K562 (cell line): ENCODE data around the gene NRXN2. TPM values are rescaled to one million over a fixed set of nuclear protein-coding genes. Genes with fewer than 3 reads are reported as not detected.

Experiments
- BMI1 ChIP-seq: fragments of 150-350 bp; IDR thresholded peaks from 2 replicates; pipeline ENCODE4 v1.6.1; 2014; ENCODE audit warnings: low read length
- FOXA1 ChIP-seq: fragments of 450-650 bp; IDR thresholded peaks from 2 replicates; pipeline ENCODE4 v1.6.1; 2016; ENCODE audit warnings: mild to moderate bottlenecking, borderline replicate concordance
- IFI16 ChIP-seq: fragments of 250-450 bp; sonication (Bioruptor Pico); IDR thresholded peaks from 2 replicates; pipeline ENCODE4 v2.1.2; 2022; ENCODE audit warnings: mild to moderate bottlenecking, inconsistent platforms
- MAZ ChIP-seq, 2 experiments: fragments of 450-650 bp in 1 of 2; sonication (generic) in 1 of 2; formaldehyde crosslinking; IDR thresholded peaks in 1 of 2; conservative IDR thresholded peaks in 1 of 2; 2 replicates each; pipeline versions ENCODE4 v1.4.0 to v1.5.0; 2020; ENCODE audit warnings: mild to moderate bottlenecking in 1 of 2, missing genetic modification reagents in 1 of 2
- PTBP1 ChIP-seq: fragments of 200-400 bp; formaldehyde crosslinking; IDR thresholded peaks from 2 replicates; pipeline ENCODE4 v1.6.1; 2017; ENCODE audit warnings: low read depth, low read length
- RAD21 ChIP-seq, 2 experiments: fragments of 250-450 bp in 1 of 2; fragments of 450-650 bp in 1 of 2; sonication (Bioruptor Pico) in 1 of 2; formaldehyde crosslinking in 1 of 2; IDR thresholded peaks in 1 of 2; conservative IDR thresholded peaks in 1 of 2; 2 replicates each; pipeline versions ENCODE4 v1.4.0 to v1.8.0; 2020 to 2022; ENCODE audit warnings: mild to moderate bottlenecking in 2 of 2, moderate library complexity in 1 of 2
- polyA plus RNA-seq, 8 experiments: library from polyadenylated mRNA; depleted of rRNA in 4 of 8; stranded (reverse) in 5 of 8; unstranded in 3 of 8; fragments of >200 nt; fragmentation: Nextera tagmentation in 2 of 8; fragmentation: Illumina TruSeq in 1 of 8; extraction: Ambion mirVana in 2 of 8; extraction: Trizol in 1 of 8; gene quantifications; 2 replicates each; pipeline versions ENCODE4 v1.2.1 to v1.2.3, GENCODE V29; 2011 to 2014; ENCODE audit warnings: inconsistent platforms in 1 of 8, missing spikeins in 1 of 8
- total RNA-seq, 7 experiments: library from RNA; depleted of rRNA in 6 of 7; stranded (reverse); fragments of >200 nt in 6 of 7; fragmentation: Illumina TruSeq in 2 of 7; extraction: Trizol in 2 of 7; gene quantifications; 2 replicates each; pipeline versions ENCODE4 v1.2.1 to v1.2.3, GENCODE V29; 2011 to 2021; ENCODE audit warnings: low replicate concordance in 1 of 7
- TF ChIP-seq, protein P1 (sequence below): sonication (generic); formaldehyde crosslinking; IDR thresholded peaks from 2 replicates; pipeline ENCODE4 v1.8.0; 2022; ENCODE audit warnings: mild to moderate bottlenecking, missing genetic modification reagents
- TF ChIP-seq, protein P2 (sequence below), 2 experiments: fragments of 450-650 bp; formaldehyde crosslinking in 1 of 2; IDR thresholded peaks; 2 replicates each; pipeline versions ENCODE4 v1.4.0 to v1.6.1; 2014 to 2020; ENCODE audit warnings: mild to moderate bottlenecking in 2 of 2, borderline replicate concordance in 1 of 2, low read depth in 1 of 2
- TF ChIP-seq, protein P3 (sequence below): fragments of 450-650 bp; formaldehyde crosslinking; IDR thresholded peaks from 2 replicates; pipeline ENCODE4 v1.4.0; 2020; ENCODE audit warnings: mild to moderate bottlenecking, mixed read lengths
- TF ChIP-seq, protein P4 (sequence below): fragments of 450-650 bp; IDR thresholded peaks from 2 replicates; pipeline ENCODE4 v1.6.1; 2016; ENCODE audit warnings: low read depth, mild to moderate bottlenecking, moderate library complexity
- TF ChIP-seq, protein P5 (sequence below): sonication (generic); formaldehyde crosslinking; IDR thresholded peaks from 2 replicates; pipeline ENCODE4 v1.8.1; 2023; ENCODE audit warnings: mild to moderate bottlenecking, missing genetic modification reagents

Gene NRXN2
- total and polyA plus RNA-seq, 9 of the 15 experiments (the other 6 are each of a cell fraction or from before 2014, with no cell fraction given): 0.07 to 0.47 (median 0.15) TPM; not detected in 4

DNA sequence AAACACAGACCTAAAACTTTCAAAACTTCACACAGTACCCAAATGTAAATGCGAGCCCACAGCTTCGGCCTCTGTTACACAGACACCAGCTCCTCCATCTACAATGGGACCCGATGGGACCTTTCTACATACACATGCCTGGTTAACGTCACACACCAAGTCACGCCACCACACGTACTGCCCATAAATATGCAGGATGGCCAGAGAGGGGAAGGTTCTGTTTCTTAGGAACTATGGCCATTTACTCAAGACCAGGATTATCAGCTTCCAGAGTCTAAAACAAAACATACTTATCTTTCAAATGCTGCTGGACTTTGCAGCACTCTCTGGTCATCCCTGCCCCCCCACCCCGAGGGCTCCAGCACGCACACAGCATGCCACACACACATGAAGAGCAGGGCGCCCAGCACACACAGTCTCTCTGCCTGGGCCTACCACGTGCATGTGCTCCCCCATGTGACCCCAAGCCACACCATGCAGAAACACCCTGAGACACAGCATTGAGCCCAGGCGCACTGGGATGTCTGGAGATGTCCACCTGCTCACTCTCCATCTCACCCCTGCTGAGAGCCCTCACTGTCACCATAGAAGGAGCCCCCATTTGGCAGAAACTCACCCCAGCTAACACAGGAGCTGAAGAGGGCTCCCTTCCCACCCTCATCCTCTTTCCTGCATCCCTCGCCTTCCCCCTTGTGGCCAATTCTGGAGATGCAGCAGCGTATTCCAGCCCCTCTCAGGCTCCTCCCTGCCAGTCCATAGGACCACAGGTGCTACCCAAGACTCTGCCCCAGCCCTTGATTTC, 70.2 kb downstream of the NRXN2 start (continued):
- no peak for TF ChIP-seq FOXA1
- TF ChIP-seq BMI1: no peak
- TF ChIP-seq, protein P1, sequence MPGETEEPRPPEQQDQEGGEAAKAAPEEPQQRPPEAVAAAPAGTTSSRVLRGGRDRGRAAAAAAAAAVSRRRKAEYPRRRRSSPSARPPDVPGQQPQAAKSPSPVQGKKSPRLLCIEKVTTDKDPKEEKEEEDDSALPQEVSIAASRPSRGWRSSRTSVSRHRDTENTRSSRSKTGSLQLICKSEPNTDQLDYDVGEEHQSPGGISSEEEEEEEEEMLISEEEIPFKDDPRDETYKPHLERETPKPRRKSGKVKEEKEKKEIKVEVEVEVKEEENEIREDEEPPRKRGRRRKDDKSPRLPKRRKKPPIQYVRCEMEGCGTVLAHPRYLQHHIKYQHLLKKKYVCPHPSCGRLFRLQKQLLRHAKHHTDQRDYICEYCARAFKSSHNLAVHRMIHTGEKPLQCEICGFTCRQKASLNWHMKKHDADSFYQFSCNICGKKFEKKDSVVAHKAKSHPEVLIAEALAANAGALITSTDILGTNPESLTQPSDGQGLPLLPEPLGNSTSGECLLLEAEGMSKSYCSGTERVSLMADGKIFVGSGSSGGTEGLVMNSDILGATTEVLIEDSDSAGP (CRISPR knock-in tag): no peak
- peak in 1 of 2 experiments; percentile 54; a peak in 2 of 4 replicates for TF ChIP-seq MAZ (CRISPR knock-in tag; conservative IDR thresholded peaks at IDR 0.05 in 1 of 2, IDR thresholded peaks at IDR 0.05 in 1 of 2)
- TF ChIP-seq, protein P2, sequence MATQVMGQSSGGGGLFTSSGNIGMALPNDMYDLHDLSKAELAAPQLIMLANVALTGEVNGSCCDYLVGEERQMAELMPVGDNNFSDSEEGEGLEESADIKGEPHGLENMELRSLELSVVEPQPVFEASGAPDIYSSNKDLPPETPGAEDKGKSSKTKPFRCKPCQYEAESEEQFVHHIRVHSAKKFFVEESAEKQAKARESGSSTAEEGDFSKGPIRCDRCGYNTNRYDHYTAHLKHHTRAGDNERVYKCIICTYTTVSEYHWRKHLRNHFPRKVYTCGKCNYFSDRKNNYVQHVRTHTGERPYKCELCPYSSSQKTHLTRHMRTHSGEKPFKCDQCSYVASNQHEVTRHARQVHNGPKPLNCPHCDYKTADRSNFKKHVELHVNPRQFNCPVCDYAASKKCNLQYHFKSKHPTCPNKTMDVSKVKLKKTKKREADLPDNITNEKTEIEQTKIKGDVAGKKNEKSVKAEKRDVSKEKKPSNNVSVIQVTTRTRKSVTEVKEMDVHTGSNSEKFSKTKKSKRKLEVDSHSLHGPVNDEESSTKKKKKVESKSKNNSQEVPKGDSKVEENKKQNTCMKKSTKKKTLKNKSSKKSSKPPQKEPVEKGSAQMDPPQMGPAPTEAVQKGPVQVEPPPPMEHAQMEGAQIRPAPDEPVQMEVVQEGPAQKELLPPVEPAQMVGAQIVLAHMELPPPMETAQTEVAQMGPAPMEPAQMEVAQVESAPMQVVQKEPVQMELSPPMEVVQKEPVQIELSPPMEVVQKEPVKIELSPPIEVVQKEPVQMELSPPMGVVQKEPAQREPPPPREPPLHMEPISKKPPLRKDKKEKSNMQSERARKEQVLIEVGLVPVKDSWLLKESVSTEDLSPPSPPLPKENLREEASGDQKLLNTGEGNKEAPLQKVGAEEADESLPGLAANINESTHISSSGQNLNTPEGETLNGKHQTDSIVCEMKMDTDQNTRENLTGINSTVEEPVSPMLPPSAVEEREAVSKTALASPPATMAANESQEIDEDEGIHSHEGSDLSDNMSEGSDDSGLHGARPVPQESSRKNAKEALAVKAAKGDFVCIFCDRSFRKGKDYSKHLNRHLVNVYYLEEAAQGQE (IDR thresholded peaks at IDR 0.05; ENCODE audit: borderline replicate concordance): peak; percentile 82
- TF ChIP-seq, protein P2 (CRISPR knock-in tag; IDR thresholded peaks at IDR 0.05; ENCODE audit: low read depth): no peak
- TF ChIP-seq, protein P3, sequence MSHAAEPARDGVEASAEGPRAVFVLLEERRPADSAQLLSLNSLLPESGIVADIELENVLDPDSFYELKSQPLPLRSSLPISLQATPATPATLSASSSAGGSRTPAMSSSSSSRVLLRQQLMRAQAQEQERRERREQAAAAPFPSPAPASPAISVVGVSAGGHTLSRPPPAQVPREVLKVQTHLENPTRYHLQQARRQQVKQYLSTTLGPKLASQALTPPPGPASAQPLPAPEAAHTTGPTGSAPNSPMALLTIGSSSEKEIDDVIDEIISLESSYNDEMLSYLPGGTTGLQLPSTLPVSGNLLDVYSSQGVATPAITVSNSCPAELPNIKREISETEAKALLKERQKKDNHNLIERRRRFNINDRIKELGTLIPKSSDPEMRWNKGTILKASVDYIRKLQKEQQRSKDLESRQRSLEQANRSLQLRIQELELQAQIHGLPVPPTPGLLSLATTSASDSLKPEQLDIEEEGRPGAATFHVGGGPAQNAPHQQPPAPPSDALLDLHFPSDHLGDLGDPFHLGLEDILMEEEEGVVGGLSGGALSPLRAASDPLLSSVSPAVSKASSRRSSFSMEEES: no peak
- peak; percentile 79 to 90 for TF ChIP-seq RAD21 (CRISPR knock-in tag; conservative IDR thresholded peaks at IDR 0.05 in 1 of 2, IDR thresholded peaks at IDR 0.05 in 1 of 2)
- no peak for TF ChIP-seq PTBP1
- TF ChIP-seq IFI16 (CRISPR knock-in tag): no peak
- TF ChIP-seq, protein P4, sequence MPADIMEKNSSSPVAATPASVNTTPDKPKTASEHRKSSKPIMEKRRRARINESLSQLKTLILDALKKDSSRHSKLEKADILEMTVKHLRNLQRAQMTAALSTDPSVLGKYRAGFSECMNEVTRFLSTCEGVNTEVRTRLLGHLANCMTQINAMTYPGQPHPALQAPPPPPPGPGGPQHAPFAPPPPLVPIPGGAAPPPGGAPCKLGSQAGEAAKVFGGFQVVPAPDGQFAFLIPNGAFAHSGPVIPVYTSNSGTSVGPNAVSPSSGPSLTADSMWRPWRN: no peak
- TF ChIP-seq, protein P5, sequence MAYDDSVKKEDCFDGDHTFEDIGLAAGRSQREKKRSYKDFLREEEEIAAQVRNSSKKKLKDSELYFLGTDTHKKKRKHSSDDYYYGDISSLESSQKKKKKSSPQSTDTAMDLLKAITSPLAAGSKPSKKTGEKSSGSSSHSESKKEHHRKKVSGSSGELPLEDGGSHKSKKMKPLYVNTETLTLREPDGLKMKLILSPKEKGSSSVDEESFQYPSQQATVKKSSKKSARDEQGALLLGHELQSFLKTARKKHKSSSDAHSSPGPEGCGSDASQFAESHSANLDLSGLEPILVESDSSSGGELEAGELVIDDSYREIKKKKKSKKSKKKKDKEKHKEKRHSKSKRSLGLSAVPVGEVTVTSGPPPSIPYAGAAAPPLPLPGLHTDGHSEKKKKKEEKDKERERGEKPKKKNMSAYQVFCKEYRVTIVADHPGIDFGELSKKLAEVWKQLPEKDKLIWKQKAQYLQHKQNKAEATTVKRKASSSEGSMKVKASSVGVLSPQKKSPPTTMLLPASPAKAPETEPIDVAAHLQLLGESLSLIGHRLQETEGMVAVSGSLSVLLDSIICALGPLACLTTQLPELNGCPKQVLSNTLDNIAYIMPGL: no peak
